Measurements from ENCODE around the gene PPP1R3D.
"Not testable (repeated sequence)": the region's sequence is repeated elsewhere in the genome, so short reads cannot be mapped to it uniquely, and the experiment has no call there.

PPP1R3D gene

GRCh38 chr20:59912609-59913008 is 27.5 kb downstream of the PPP1R3D start:
- peak; percentile 47 to 77 (median 58) for DNase-seq

GRCh38 chr20:59911041-59911440 is 29.1 kb downstream of the PPP1R3D start:
- no peak for DNase-seq

GRCh38 chr20:59908855-59909254 is 31.2 kb downstream of the PPP1R3D start:
- DNase-seq = no peak

GRCh38 chr20:59903621-59904020 is 36.5 kb downstream of the PPP1R3D start:
- no peak for DNase-seq

GRCh38 chr20:59902470-59902869 is 37.6 kb downstream of the PPP1R3D start:
- DNase-seq = no peak

- no peak for DNase-seq
These were observed 44.2 kb downstream of the PPP1R3D start for GRCh38 chr20:59895908-59896307.

GRCh38 chr20:59891581-59891980 is 48.5 kb downstream of the PPP1R3D start:
- DNase-seq = no peak

GRCh38 chr20:59890035-59890434 is 50.1 kb downstream of the PPP1R3D start:
- DNase-seq = not testable (repeated sequence)

- no peak for DNase-seq
These were observed 52.1 kb downstream of the PPP1R3D start for GRCh38 chr20:59888050-59888449.
